ENCODE data around the gene GALNT4.

GRCh38 chr12:89517720-89518119 is 6.9 kb downstream of the GALNT4 start:
- TF ChIP-seq CTCF (IDR thresholded peaks at IDR 0.05; ENCODE audit: low read depth, low read length, poor library complexity, severe bottlenecking) (no peak), EZH2phosphoT487 (IDR thresholded peaks at IDR 0.05; ENCODE audit: borderline replicate concordance, low read length) (no peak)
